K562 (cell line): ENCODE measurements around the gene CHD3. TPM values are rescaled to one million over a fixed set of nuclear protein-coding genes. Genes with fewer than 3 reads are reported as not detected.

Experiments used
- BMI1 ChIP-seq: fragments of 150-350 bp; IDR thresholded peaks from 2 replicates; pipeline ENCODE4 v1.6.1; 2014; ENCODE audit warnings: low read length
- CHD2 ChIP-seq: IDR thresholded peaks from 2 replicates; pipeline ENCODE4 v1.6.1; 2011; ENCODE audit warnings: low read depth, low read length
- FOXA3 ChIP-seq, 2 experiments: fragments of 450-650 bp in 1 of 2; sonication (generic) in 1 of 2; formaldehyde crosslinking; IDR thresholded peaks in 1 of 2; conservative IDR thresholded peaks in 1 of 2; 2 replicates each; pipeline versions ENCODE4 v1.4.0 to v1.8.0; 2020 to 2022; ENCODE audit warnings: mild to moderate bottlenecking in 2 of 2, missing genetic modification reagents in 1 of 2
- POLR2A ChIP-seq: fragments of 450-650 bp; conservative IDR thresholded peaks from 2 replicates; pipeline ENCODE4 v1.6.1; 2016
- RBM22 ChIP-seq: fragments of 200-400 bp; formaldehyde crosslinking; IDR thresholded peaks from 2 replicates; pipeline ENCODE4 v1.6.1; 2018; ENCODE audit warnings: low read length, low read depth; ENCODE audit not compliant: poor library complexity, severe bottlenecking
- TOE1 ChIP-seq, 2 experiments: fragments of 450-650 bp in 1 of 2; sonication (generic) in 1 of 2; formaldehyde crosslinking in 1 of 2; IDR thresholded peaks; 2 replicates each; pipeline versions ENCODE4 v1.7.1 to v1.8.0; 2016 to 2022; ENCODE audit warnings: borderline replicate concordance in 2 of 2, mild to moderate bottlenecking in 2 of 2, antibody characterized with exemption in 1 of 2, inconsistent platforms in 1 of 2, low read depth in 1 of 2, missing genetic modification reagents in 1 of 2, moderate library complexity in 1 of 2
- polyA plus RNA-seq, 8 experiments: library from polyadenylated mRNA; depleted of rRNA in 4 of 8; stranded (reverse) in 5 of 8; unstranded in 3 of 8; fragments of >200 nt; fragmentation: Nextera tagmentation in 2 of 8; fragmentation: Illumina TruSeq in 1 of 8; extraction: Ambion mirVana in 2 of 8; extraction: Trizol in 1 of 8; gene quantifications; 2 replicates each; pipeline versions ENCODE4 v1.2.1 to v1.2.3, GENCODE V29; 2011 to 2014; ENCODE audit warnings: inconsistent platforms in 1 of 8, missing spikeins in 1 of 8
- total RNA-seq, 7 experiments: library from RNA; depleted of rRNA in 6 of 7; stranded (reverse); fragments of >200 nt in 6 of 7; fragmentation: Illumina TruSeq in 2 of 7; extraction: Trizol in 2 of 7; gene quantifications; 2 replicates each; pipeline versions ENCODE4 v1.2.1 to v1.2.3, GENCODE V29; 2011 to 2021; ENCODE audit warnings: low replicate concordance in 1 of 7
- TF ChIP-seq, protein P1 (sequence below): fragments of 200-800 bp; sonication (Bioruptor generic); IDR thresholded peaks from 2 replicates; pipeline ENCODE4 v1.6.1; 2016; ENCODE audit warnings: missing genetic modification characterization, missing compliant biosample characterization
- TF ChIP-seq, protein P2 (sequence below): sonication (generic); formaldehyde crosslinking; IDR thresholded peaks from 2 replicates; pipeline ENCODE4 v1.8.1; 2023; ENCODE audit warnings: mild to moderate bottlenecking, missing genetic modification reagents

The CHD3 gene
- total and polyA plus RNA-seq, 9 of the 15 experiments (the other 6 are each of a cell fraction or from before 2014, with no cell fraction given) = 0.39 to 38.2 (median 21.2) TPM

DNA sequence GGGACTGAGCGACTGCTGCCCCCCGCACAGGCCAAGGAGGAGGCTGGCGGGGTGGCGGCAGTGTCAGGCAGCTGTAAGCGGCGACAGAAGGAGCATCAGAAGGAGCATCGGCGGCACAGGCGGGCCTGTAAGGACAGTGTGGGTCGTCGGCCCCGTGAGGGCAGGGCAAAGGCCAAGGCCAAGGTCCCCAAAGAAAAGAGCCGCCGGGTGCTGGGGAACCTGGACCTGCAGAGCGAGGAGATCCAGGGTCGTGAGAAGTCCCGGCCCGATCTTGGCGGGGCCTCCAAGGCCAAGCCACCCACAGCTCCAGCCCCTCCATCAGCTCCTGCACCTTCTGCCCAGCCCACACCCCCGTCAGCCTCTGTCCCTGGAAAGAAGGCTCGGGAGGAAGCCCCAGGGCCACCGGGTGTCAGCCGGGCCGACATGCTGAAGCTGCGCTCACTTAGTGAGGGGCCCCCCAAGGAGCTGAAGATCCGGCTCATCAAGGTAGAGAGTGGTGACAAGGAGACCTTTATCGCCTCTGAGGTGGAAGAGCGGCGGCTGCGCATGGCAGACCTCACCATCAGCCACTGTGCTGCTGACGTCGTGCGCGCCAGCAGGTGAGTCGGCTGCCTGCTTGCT, 39.3 kb upstream of the CHD3 start (continued):
- TF ChIP-seq, protein P1, sequence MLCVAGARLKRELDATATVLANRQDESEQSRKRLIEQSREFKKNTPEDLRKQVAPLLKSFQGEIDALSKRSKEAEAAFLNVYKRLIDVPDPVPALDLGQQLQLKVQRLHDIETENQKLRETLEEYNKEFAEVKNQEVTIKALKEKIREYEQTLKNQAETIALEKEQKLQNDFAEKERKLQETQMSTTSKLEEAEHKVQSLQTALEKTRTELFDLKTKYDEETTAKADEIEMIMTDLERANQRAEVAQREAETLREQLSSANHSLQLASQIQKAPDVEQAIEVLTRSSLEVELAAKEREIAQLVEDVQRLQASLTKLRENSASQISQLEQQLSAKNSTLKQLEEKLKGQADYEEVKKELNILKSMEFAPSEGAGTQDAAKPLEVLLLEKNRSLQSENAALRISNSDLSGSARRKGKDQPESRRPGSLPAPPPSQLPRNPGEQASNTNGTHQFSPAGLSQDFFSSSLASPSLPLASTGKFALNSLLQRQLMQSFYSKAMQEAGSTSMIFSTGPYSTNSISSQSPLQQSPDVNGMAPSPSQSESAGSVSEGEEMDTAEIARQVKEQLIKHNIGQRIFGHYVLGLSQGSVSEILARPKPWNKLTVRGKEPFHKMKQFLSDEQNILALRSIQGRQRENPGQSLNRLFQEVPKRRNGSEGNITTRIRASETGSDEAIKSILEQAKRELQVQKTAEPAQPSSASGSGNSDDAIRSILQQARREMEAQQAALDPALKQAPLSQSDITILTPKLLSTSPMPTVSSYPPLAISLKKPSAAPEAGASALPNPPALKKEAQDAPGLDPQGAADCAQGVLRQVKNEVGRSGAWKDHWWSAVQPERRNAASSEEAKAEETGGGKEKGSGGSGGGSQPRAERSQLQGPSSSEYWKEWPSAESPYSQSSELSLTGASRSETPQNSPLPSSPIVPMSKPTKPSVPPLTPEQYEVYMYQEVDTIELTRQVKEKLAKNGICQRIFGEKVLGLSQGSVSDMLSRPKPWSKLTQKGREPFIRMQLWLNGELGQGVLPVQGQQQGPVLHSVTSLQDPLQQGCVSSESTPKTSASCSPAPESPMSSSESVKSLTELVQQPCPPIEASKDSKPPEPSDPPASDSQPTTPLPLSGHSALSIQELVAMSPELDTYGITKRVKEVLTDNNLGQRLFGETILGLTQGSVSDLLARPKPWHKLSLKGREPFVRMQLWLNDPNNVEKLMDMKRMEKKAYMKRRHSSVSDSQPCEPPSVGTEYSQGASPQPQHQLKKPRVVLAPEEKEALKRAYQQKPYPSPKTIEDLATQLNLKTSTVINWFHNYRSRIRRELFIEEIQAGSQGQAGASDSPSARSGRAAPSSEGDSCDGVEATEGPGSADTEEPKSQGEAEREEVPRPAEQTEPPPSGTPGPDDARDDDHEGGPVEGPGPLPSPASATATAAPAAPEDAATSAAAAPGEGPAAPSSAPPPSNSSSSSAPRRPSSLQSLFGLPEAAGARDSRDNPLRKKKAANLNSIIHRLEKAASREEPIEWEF (CRISPR knock-in tag) = no peak
- TF ChIP-seq CHD2 (no peak), POLR2A (no peak), RBM22 (peak; percentile 61), FOXA3 (CRISPR knock-in tag; conservative IDR thresholded peaks at IDR 0.05 in 1 of 2, IDR thresholded peaks at IDR 0.05 in 1 of 2) (no peak), BMI1 (no peak), TOE1 (IDR thresholded peaks at IDR 0.05; ENCODE audit: borderline replicate concordance) (no peak), TOE1 (CRISPR knock-in tag; IDR thresholded peaks at IDR 0.05; ENCODE audit: borderline replicate concordance, low read depth) (no peak)
- TF ChIP-seq, protein P2, sequence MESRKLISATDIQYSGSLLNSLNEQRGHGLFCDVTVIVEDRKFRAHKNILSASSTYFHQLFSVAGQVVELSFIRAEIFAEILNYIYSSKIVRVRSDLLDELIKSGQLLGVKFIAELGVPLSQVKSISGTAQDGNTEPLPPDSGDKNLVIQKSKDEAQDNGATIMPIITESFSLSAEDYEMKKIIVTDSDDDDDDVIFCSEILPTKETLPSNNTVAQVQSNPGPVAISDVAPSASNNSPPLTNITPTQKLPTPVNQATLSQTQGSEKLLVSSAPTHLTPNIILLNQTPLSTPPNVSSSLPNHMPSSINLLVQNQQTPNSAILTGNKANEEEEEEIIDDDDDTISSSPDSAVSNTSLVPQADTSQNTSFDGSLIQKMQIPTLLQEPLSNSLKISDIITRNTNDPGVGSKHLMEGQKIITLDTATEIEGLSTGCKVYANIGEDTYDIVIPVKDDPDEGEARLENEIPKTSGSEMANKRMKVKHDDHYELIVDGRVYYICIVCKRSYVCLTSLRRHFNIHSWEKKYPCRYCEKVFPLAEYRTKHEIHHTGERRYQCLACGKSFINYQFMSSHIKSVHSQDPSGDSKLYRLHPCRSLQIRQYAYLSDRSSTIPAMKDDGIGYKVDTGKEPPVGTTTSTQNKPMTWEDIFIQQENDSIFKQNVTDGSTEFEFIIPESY (CRISPR knock-in tag) = peak; percentile 55; the same call in 1 of the 2 replicates
